H9 (cell line): Measurements from ENCODE around the gene USP4. TPM values are rescaled to one million over a fixed set of nuclear protein-coding genes. Genes with fewer than 3 reads are reported as not detected.

Experiments used
- DNase-seq: peaks from one replicate; pipeline ENCODE4 v3.0.0-alpha.2; 2017
- H2AFZ ChIP-seq: one replicate; pipeline ENCODE4 v1.6.1; 2013; ENCODE audit warnings: mild to moderate bottlenecking, low read length, control low read depth, moderate library complexity
- H2AK5ac ChIP-seq: 2 replicates; pipeline ENCODE4 v1.6.1; 2013; ENCODE audit warnings: low read length, control low read depth, mixed read lengths; ENCODE audit not compliant: insufficient read length
- H2BK120ac ChIP-seq: one replicate; pipeline ENCODE4 v1.6.1; 2013; ENCODE audit warnings: low read depth, mild to moderate bottlenecking, low read length, control low read depth, inconsistent platforms; ENCODE audit not compliant: poor library complexity, severe bottlenecking
- H2BK12ac ChIP-seq: 2 replicates; pipeline ENCODE4 v1.6.1; 2013; ENCODE audit warnings: low read length, control low read depth, mixed read lengths, low read depth; ENCODE audit not compliant: insufficient read length
- H2BK15ac ChIP-seq: 2 replicates; pipeline ENCODE4 v1.6.1; 2013; ENCODE audit warnings: low read depth, low read length, control low read depth
- H2BK20ac ChIP-seq: one replicate; pipeline ENCODE4 v1.6.1; 2013; ENCODE audit warnings: low read depth, mild to moderate bottlenecking, low read length, control low read depth, inconsistent platforms; ENCODE audit not compliant: poor library complexity, severe bottlenecking
- H2BK5ac ChIP-seq: 2 replicates; pipeline ENCODE4 v1.6.1; 2013; ENCODE audit warnings: low read length, control low read depth, mixed read lengths; ENCODE audit not compliant: insufficient read length
- H3K14ac ChIP-seq: 2 replicates; pipeline ENCODE4 v1.6.1; 2013; ENCODE audit warnings: low read length, control low read depth; ENCODE audit not compliant: insufficient read depth
- H3K18ac ChIP-seq: 2 replicates; pipeline ENCODE4 v1.6.1; 2013; ENCODE audit warnings: low read depth, mild to moderate bottlenecking, mixed read lengths, low read length, control low read depth; ENCODE audit not compliant: insufficient read length
- H3K23ac ChIP-seq: 2 replicates; pipeline ENCODE4 v1.6.1; 2013; ENCODE audit warnings: low read length, control low read depth, mixed read lengths, low read depth; ENCODE audit not compliant: insufficient read length
- H3K23me2 ChIP-seq: 2 replicates; pipeline ENCODE4 v1.6.1; 2013; ENCODE audit warnings: low read depth, mild to moderate bottlenecking, mixed read lengths, low read length, control low read depth; ENCODE audit not compliant: insufficient read length, poor library complexity, severe bottlenecking
- H3K27ac ChIP-seq: 2 replicates; pipeline ENCODE4 v1.5.1; 2013; ENCODE audit warnings: low read length, control low read depth, mixed read lengths, low read depth; ENCODE audit not compliant: insufficient read length
- H3K27me3 ChIP-seq: 2 replicates; pipeline ENCODE4 v1.6.1; 2013; ENCODE audit warnings: low read length, control low read depth, inconsistent platforms; ENCODE audit not compliant: insufficient read depth
- H3K4ac ChIP-seq: 2 replicates; pipeline ENCODE4 v1.6.1; 2013; ENCODE audit warnings: low read depth, mild to moderate bottlenecking, control low read depth, inconsistent platforms, low read length, moderate library complexity
- H3K4me1 ChIP-seq: 2 replicates; pipeline ENCODE4 v1.6.1; 2013; ENCODE audit warnings: low read length, control low read depth, inconsistent platforms; ENCODE audit not compliant: insufficient read depth
- H3K4me2 ChIP-seq: 2 replicates; pipeline ENCODE4 v1.6.1; 2013; ENCODE audit warnings: low read length, control low read depth, mixed read lengths; ENCODE audit not compliant: insufficient read length, insufficient read depth
- H3K56ac ChIP-seq: 2 replicates; pipeline ENCODE4 v1.6.1; 2013; ENCODE audit warnings: low read depth, mild to moderate bottlenecking, mixed read lengths, low read length, control low read depth; ENCODE audit not compliant: insufficient read length
- H3K79me1 ChIP-seq: 2 replicates; pipeline ENCODE4 v1.6.1; 2013; ENCODE audit warnings: low read depth, mild to moderate bottlenecking, moderate library complexity, low read length, control low read depth, inconsistent platforms; ENCODE audit not compliant: insufficient read depth, poor library complexity, severe bottlenecking
- H3K79me2 ChIP-seq: 2 replicates; pipeline ENCODE4 v1.6.1; 2013; ENCODE audit warnings: low read length, control low read depth, inconsistent platforms; ENCODE audit not compliant: insufficient read depth
- H3K9ac ChIP-seq: 2 replicates; pipeline ENCODE4 v1.6.1; 2013; ENCODE audit warnings: low read length, control low read depth, mixed read lengths; ENCODE audit not compliant: insufficient read length; ENCODE audit errors: extremely low read depth
- H3K9me3 ChIP-seq: one replicate; pipeline ENCODE4 v1.6.1; 2013; ENCODE audit warnings: low read depth, low read length, inconsistent platforms; ENCODE audit not compliant: control insufficient read depth
- H3T11ph ChIP-seq: one replicate; pipeline ENCODE4 v1.6.1; 2013; ENCODE audit warnings: mild to moderate bottlenecking, low read length, control low read depth, inconsistent platforms
- H4K20me1 ChIP-seq: one replicate; pipeline ENCODE4 v1.6.1; 2013; ENCODE audit not compliant: control insufficient read depth, insufficient read length, insufficient read depth
- H4K5ac ChIP-seq: 2 replicates; pipeline ENCODE4 v1.6.1; 2013; ENCODE audit warnings: low read depth, mild to moderate bottlenecking, mixed read lengths, low read length, control low read depth; ENCODE audit not compliant: insufficient read length
- H4K8ac ChIP-seq: replicated peaks from 2 replicates; pipeline ENCODE4 v1.6.1; 2013; ENCODE audit warnings: low read length, control low read depth, mixed read lengths, low read depth; ENCODE audit not compliant: insufficient read length
- H4K91ac ChIP-seq: 2 replicates; pipeline ENCODE4 v1.6.1; 2013; ENCODE audit warnings: low read depth, mild to moderate bottlenecking, moderate library complexity, mixed read lengths, low read length, control low read depth; ENCODE audit not compliant: insufficient read length
- H3K27ac Mint-ChIP-seq, 3 experiments: 2 replicates in 2 of 3; 3 replicates in 1 of 3; pipeline ENCODE4 v1.8.0; 2020 to 2021; ENCODE audit warnings: mixed read lengths in 3 of 3, mild to moderate bottlenecking in 1 of 3, moderate library complexity in 1 of 3
- H3K27me3 Mint-ChIP-seq: 2 replicates; pipeline ENCODE4 v1.8.0; 2021; ENCODE audit warnings: low read depth, mild to moderate bottlenecking, moderate library complexity, mixed read lengths
- H3K36me3 Mint-ChIP-seq, 3 experiments: 2 replicates in 2 of 3; 3 replicates in 1 of 3; pipeline ENCODE4 v1.8.0; 2020 to 2021; ENCODE audit warnings: low read depth in 3 of 3, mixed read lengths in 3 of 3; ENCODE audit not compliant: insufficient read depth in 1 of 3
- H3K4me1 Mint-ChIP-seq, 2 experiments: 2 replicates each; pipeline ENCODE4 v1.8.0; 2020; ENCODE audit warnings: mixed read lengths in 2 of 2
- H3K4me3 Mint-ChIP-seq, 2 experiments: 2 replicates in 1 of 2; 3 replicates in 1 of 2; pipeline ENCODE4 v1.8.0; 2020 to 2021; ENCODE audit warnings: mild to moderate bottlenecking in 2 of 2, mixed read lengths in 2 of 2, moderate library complexity in 1 of 2
- H3K9me3 Mint-ChIP-seq, 2 experiments: 2 replicates in 1 of 2; 3 replicates in 1 of 2; pipeline ENCODE4 v1.8.0; 2020; ENCODE audit warnings: mild to moderate bottlenecking in 2 of 2, mixed read lengths in 2 of 2, moderate library complexity in 1 of 2
- CTCF ChIP-seq: fragments of 200-600 bp; sonication (generic); conservative IDR thresholded peaks from 3 replicates; pipeline ENCODE4 v1.8.0; 2021; ENCODE audit warnings: antibody characterized with exemption, mild to moderate bottlenecking
- WGBS: extraction: QIAGEN DNeasy Blood & Tissue Kit; methylation state at CpG from one replicate; pipeline ENCODE4 v1.1.7; 2013; ENCODE audit warnings: missing lambda C conversion rate, low lambda C conversion rate, mixed read lengths; ENCODE audit not compliant: insufficient read length; ENCODE audit errors: extremely low coverage; 5-methylcytosine and 5-hydroxymethylcytosine counted together
- total RNA-seq: library from RNA; stranded (reverse); gene quantifications from 2 replicates; pipeline ENCODE4 v1.2.1, GENCODE V29; 2021

Gene USP4
- total RNA-seq, 1 experiment from 2014 or later, result 36.1 TPM

DNA sequence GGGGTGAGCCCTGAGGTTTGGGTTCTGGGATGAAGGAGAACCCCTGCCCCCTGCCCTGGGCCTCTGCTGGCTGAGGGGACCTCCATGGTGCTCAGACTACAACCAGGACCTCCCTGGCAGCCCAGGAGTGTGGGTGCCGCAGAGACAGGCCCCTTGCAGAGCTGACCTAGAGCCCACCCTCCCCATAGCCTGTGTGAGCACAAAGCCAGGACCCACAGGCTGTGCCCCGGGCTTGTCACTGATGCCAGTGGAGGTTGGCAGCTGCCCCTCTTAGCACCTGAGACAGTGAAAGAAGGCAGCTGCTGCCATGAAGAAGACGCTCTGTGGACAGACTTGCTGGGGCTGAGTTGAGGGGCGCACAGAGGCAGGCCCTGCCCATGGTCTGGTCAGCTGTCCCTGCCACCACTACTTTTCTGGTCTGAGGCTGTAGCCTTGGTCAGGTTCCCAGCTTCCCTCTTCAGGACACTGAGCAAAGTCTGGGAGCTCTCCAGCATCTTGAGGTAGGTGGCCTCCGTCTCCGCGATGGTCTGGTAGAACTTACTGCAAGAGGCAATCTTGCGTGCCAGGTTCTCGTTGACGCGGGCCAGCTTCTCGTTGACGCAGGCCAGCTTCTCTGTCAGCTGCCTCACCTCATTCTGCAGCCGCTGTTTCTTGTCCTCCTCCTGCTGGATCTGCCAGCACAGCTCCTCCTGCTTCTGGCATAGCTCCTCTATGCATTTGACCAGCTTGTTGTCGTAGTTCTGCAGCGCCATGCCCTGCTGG, 23.0 kb downstream of the USP4 start:
- Histone ChIP-seq H3K56ac (no peak overlapping the region), H2AK5ac (no peak overlapping the region), H3K27ac (no peak overlapping the region), H3K9me3 (no peaks in the 10 kb centered on the region), H4K91ac (no peak overlapping the region), H3K79me2 (no peaks in the 10 kb centered on the region; the same call in 1 of the 2 replicates), H3K4ac (no peak overlapping the region), H2BK5ac (no peak overlapping the region), H2AFZ (no peak overlapping the region), H3K23me2 (no peaks in the 10 kb centered on the region), H3K4me2 (no peak overlapping the region), H3K23ac (no peak overlapping the region), H2BK15ac (no peak overlapping the region), H2BK12ac (no peak overlapping the region), H3K18ac (no peak overlapping the region), H3K27me3 (no peaks in the 10 kb centered on the region), H3K14ac (no peak overlapping the region), H4K8ac (no peak overlapping the region), H2BK20ac (no peak overlapping the region), H3T11ph (no peak overlapping the region), H3K4me1 (no peaks in the 10 kb centered on the region), H3K9ac (no peak overlapping the region), H3K79me1 (no peaks in the 10 kb centered on the region), H2BK120ac (no peak overlapping the region), H4K20me1 (no peaks in the 10 kb centered on the region), H4K5ac (no peak overlapping the region)
- Mint-ChIP-seq H3K4me3 (no peak overlapping the region), H3K4me1 (no peaks in the 10 kb centered on the region), H3K36me3 (peaks cover 10 to 38% (median 28%) of the 10 kb centered on the region in 3 experiments; a peak in 6 of 7 replicates), H3K27ac (no peak overlapping the region), H3K27me3 (no peaks in the 10 kb centered on the region), H3K9me3 (no peaks in the 10 kb centered on the region)
- no peak for TF ChIP-seq CTCF
- no peak for DNase-seq
- WGBS, result no CpG with 5 or more reads among the region's 16 CpGs
